Endothelial cell (in vitro differentiated cells): ENCODE data around the gene SEMA4A. TPM values are rescaled to one million over a fixed set of nuclear protein-coding genes. Genes with fewer than 3 reads are reported as not detected.
A peak's percentile ranks its signal among the peaks of the same experiment; 100 is the strongest.
"Not testable (repeated sequence)": the region's sequence is repeated elsewhere in the genome, so short reads cannot be mapped to it uniquely, and the experiment has no call there.

Experiments
- DNase-seq: peaks from one replicate; pipeline ENCODE4 v3.0.0; 2021; ENCODE audit warnings: low spot score
- H3K27ac Mint-ChIP-seq: one replicate; pipeline ENCODE4 v1.8.0; 2021; ENCODE audit warnings: mixed read lengths, inconsistent platforms; ENCODE audit not compliant: unreplicated experiment
- H3K27me3 Mint-ChIP-seq: one replicate; pipeline ENCODE4 v1.8.0; 2021; ENCODE audit warnings: mild to moderate bottlenecking, moderate library complexity, mixed read lengths, inconsistent platforms; ENCODE audit not compliant: unreplicated experiment
- H3K36me3 Mint-ChIP-seq: one replicate; pipeline ENCODE4 v1.8.0; 2021; ENCODE audit warnings: mild to moderate bottlenecking, low read depth, mixed read lengths, inconsistent platforms; ENCODE audit not compliant: unreplicated experiment
- H3K4me1 Mint-ChIP-seq: one replicate; pipeline ENCODE4 v1.8.0; 2021; ENCODE audit warnings: mild to moderate bottlenecking, mixed read lengths, inconsistent platforms; ENCODE audit not compliant: unreplicated experiment
- H3K4me3 Mint-ChIP-seq: one replicate; pipeline ENCODE4 v1.8.0; 2021; ENCODE audit warnings: mild to moderate bottlenecking, mixed read lengths, inconsistent platforms; ENCODE audit not compliant: unreplicated experiment
- H3K9me3 Mint-ChIP-seq: one replicate; pipeline ENCODE4 v1.8.0; 2021; ENCODE audit warnings: mixed read lengths, inconsistent platforms; ENCODE audit not compliant: unreplicated experiment
- total RNA-seq: library from RNA; stranded (reverse); fragmentation: NEBNext Ultra II Directional; extraction: Animal tissue kit (Norgen Biotek cat#: 25700); gene quantifications from one replicate; pipeline ENCODE4 v1.2.1, GENCODE V29; 2021; ENCODE audit not compliant: unreplicated experiment
- TF ChIP-seq, protein P1 (sequence below): fragments of 200-600 bp; sonication (generic); IDR thresholded peaks from one replicate; pipeline ENCODE4 v1.5.0; 2021; ENCODE audit warnings: antibody characterized with exemption; ENCODE audit not compliant: unreplicated experiment

SEMA4A gene
- total RNA-seq, 1 donor from 2014 or later = 2.2 TPM

DNA sequence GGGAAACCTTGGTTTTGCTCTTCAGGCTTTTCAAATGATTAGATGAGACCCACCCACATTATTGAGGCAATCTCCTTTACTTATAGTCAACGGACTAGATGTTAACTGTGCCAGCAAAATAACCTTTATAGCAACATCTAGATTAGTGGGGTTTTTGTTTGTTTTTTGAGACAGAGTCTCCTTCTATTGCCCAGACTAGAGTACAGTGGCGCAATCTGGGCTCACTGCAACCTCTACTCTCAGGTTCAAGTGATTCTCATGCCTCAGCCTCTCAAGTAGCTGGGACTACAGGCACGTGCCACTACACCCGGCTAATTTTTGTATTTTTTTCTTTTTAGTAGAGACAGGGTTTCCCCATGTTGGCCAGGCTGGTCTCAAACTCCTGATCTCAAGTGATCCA, 36.9 kb downstream of the SEMA4A start:
- not testable (repeated sequence) for H3K27ac Mint-ChIP-seq, H3K36me3 Mint-ChIP-seq, H3K27me3 Mint-ChIP-seq, H3K4me3 Mint-ChIP-seq, H3K9me3 Mint-ChIP-seq, DNase-seq
- peaks cover 11% of the 10 kb centered on the region for H3K4me1 Mint-ChIP-seq

DNA sequence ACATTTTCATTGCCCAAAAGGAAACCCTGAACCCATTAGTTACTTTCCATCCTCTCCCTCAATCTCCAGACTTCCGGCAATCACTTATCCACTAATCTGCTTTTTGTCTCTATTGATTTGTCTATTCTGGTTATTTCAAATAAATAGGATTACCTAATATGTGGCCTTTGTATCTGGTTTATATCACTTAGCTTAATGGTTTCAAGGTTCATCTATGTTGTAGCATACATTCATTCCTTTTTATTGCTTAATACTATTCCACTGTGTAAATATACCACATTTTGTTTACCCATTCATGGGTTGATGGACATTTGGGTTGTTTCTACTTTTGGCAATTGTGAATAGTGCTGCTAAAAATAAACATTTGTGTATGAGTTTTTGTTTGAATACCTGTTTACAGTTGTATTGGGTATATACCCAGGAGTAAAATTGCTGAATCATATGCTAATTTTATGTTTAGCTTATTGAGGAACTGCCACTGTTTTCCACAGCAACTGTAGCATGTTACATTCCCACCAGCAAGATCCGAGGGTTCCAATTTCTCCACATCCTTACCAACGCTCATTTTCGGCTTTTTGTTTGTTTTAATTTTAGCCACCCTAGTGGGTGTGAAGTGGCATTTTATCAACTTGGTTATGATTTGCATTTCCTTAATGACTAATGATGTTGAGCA, 38.0 kb downstream of the SEMA4A start:
- peaks cover 3% of the 10 kb centered on the region for H3K36me3 Mint-ChIP-seq
- H3K27ac Mint-ChIP-seq = no peak overlapping the region
- DNase-seq = no peak
- H3K9me3 Mint-ChIP-seq = no peaks in the 10 kb centered on the region
- TF ChIP-seq, protein P1, sequence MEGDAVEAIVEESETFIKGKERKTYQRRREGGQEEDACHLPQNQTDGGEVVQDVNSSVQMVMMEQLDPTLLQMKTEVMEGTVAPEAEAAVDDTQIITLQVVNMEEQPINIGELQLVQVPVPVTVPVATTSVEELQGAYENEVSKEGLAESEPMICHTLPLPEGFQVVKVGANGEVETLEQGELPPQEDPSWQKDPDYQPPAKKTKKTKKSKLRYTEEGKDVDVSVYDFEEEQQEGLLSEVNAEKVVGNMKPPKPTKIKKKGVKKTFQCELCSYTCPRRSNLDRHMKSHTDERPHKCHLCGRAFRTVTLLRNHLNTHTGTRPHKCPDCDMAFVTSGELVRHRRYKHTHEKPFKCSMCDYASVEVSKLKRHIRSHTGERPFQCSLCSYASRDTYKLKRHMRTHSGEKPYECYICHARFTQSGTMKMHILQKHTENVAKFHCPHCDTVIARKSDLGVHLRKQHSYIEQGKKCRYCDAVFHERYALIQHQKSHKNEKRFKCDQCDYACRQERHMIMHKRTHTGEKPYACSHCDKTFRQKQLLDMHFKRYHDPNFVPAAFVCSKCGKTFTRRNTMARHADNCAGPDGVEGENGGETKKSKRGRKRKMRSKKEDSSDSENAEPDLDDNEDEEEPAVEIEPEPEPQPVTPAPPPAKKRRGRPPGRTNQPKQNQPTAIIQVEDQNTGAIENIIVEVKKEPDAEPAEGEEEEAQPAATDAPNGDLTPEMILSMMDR = no peak
- H3K4me1 Mint-ChIP-seq = peaks cover 11% of the 10 kb centered on the region
- peaks cover 8% of the 10 kb centered on the region for H3K27me3 Mint-ChIP-seq
- no peak overlapping the region for H3K4me3 Mint-ChIP-seq

DNA sequence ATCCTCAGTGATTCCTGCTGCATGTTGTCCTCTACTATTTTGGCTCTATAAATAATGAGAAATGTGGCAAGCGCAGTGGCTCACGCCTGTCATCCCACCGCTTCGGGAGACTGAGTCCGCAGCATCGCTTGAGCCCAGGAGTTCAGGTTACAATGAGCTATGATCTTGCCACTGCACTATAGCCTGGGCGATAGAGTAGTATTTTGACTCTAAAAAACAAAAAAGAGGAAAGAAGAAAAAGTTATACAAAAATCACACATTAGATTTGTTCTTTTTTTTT, 39.8 kb downstream of the SEMA4A start:
- H3K36me3 Mint-ChIP-seq = peaks cover 8% of the 10 kb centered on the region
- DNase-seq = no peak
- peaks cover 11% of the 10 kb centered on the region for H3K4me1 Mint-ChIP-seq
- peak overlapping the region; percentile 10 for H3K4me3 Mint-ChIP-seq
- TF ChIP-seq, protein P1 = no peak
- no peaks in the 10 kb centered on the region for H3K9me3 Mint-ChIP-seq
- H3K27me3 Mint-ChIP-seq = peaks cover 10% of the 10 kb centered on the region
- H3K27ac Mint-ChIP-seq = peak overlapping the region; percentile 80

DNA sequence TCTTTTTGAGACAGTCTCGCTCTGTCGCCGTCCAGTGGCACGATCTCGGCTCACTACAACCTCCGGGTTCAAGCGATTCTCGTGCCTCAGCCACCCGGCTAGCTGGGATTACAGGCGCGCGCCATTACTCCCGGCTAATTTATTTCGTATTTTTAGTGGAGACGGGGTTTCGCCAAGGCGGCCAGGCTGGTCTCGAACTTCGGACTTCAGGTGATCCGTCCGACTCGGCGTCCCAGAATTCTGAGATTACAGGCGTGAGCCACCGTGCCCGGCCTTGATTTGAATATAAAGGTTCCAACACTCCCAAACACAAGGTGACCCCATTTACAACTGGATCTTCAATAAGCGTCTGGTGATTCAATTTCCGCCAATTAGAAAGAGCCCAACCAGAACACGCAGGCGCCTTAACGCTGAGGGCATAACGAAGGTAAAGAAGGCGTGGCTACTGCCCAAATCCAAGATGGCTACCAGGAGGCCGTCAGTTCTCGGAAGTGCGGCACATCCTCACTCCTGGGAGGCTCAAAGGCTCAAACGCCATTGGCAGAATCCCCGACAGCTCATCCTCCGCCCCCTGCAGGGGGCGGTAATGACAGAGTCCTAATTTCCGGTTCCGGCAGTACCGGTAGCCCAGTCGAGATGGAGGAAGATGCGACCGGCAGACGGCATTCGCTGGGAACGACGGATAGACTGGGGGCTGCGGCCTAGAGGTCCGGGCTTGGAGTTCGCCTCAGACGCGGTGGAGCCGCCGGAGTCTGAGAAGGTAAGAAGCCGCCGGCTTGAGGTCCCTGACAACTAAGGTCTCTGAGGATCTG, 40.3 kb downstream of the SEMA4A start, which contains the start of gene SLC25A44:
Gene SLC25A44, plus strand, starts transcription at position 617 of the 812 bp plus-strand sequence. CDS start 5,744 bp downstream, outside the sequence.
- H3K9me3 Mint-ChIP-seq = no peaks in the 10 kb centered on the region
- H3K27me3 Mint-ChIP-seq = peaks cover 10% of the 10 kb centered on the region
- peaks cover 11% of the 10 kb centered on the region for H3K4me1 Mint-ChIP-seq
- peak; percentile 93 for DNase-seq
- peaks cover 8% of the 10 kb centered on the region for H3K36me3 Mint-ChIP-seq
- TF ChIP-seq, protein P1 = peak; percentile 75
- H3K27ac Mint-ChIP-seq = peak within 1 kb of the TSS; percentile 80
- peak within 1 kb of the TSS; percentile 97 for H3K4me3 Mint-ChIP-seq

DNA sequence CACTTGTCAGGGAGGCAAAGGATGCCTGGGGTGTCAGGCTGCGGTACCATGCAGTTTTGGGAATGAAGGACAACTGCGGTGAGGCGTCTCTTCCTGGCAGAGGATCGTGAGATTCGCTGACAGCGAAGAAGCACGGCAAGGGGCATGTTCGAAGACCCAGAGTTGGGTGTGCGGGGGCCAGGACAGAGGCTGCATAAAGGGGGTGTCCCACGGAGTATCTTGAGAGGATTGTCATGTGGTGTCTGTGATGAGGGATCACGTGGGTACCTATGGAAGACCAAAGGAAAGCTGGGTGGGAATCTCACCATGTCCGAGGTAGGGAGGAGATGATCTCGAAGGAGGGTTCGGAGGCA, 40.9 kb downstream of the SEMA4A start:
- Mint-ChIP-seq H3K4me1 (peaks cover 11% of the 10 kb centered on the region), H3K27ac (peak overlapping the region; percentile 80), H3K36me3 (peaks cover 8% of the 10 kb centered on the region), H3K27me3 (peaks cover 8% of the 10 kb centered on the region), H3K4me3 (peak overlapping the region; percentile 97), H3K9me3 (no peaks in the 10 kb centered on the region)
- TF ChIP-seq, protein P1 = no peak
- DNase-seq = no peak
